T1000 (cell line): Measurements from ENCODE around the gene FMNL2.

Source experiments
- DNase-seq: peaks from one replicate; lab custom pipeline; 2025; ENCODE audit warnings: mixed read lengths; lab: John Stamatoyannopoulos, UW

FMNL2 gene

DNA sequence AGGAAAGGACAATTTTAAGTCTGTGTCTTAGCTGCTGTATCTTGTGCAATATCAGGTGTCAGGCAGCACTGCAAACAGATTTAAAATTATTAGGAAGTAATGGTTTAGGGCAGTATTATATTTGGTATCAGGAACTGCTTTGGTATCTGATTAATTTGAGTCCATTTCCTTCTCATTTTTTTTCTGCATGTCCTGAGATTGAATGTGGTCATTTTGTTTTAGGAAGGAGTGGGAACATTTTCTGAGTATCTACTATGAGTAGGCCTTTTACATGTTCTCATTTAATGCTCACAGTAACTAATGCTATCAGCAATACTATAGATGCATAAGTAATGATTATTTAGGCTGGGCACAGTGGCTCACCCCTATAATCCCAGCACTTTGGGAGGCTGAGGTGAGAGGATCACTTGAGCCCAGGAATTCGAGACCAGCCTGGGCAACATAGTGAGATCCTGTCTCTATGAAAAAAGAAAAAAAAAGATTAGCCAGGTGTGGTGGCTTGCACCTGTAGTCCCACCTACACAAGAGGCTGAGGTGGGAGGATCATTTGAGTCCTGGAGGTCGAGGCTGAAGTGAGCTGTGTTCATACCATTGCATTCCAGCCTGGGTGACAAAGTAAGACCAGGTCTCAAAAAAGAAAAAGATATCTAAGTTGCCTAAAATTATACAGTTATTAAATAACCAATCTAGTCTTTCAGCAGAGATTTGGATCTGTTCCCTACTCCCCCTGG is 4.7 kb downstream of the FMNL2 start:
- DNase-seq = no peak

- DNase-seq = no peak
These were observed 7.5 kb downstream of the FMNL2 start for GRCh38 chr2:152342259-152343046.

GRCh38 chr2:152343426-152343825 is 8.5 kb downstream of the FMNL2 start:
- DNase-seq = no peak

- no peak for DNase-seq
These were observed 9.7 kb downstream of the FMNL2 start for GRCh38 chr2:152344579-152345195.

DNA sequence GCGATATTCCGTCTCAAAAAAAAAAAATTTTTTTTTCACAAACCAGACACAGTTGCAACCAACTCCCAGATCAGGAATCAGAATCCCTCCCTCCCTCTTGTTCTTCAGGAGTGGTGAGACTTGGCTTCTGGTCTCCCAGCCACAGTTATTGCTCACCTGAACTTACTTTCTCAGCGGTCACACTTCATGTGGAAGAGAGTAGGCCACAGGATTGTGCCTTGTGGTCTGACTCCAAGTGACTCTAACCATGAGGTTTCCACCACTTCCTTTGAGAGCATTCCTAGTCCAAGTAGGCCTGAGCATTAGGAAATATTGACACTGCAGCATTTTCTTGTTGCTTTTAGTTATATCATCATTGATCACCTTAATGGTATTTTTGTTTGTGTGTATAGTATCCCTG is 12.1 kb downstream of the FMNL2 start:
- no peak for DNase-seq

- no peak for DNase-seq
These were observed 13.4 kb downstream of the FMNL2 start for GRCh38 chr2:152348388-152348787.

GRCh38 chr2:152349416-152349815 is 14.4 kb downstream of the FMNL2 start:
- DNase-seq = no peak

DNA sequence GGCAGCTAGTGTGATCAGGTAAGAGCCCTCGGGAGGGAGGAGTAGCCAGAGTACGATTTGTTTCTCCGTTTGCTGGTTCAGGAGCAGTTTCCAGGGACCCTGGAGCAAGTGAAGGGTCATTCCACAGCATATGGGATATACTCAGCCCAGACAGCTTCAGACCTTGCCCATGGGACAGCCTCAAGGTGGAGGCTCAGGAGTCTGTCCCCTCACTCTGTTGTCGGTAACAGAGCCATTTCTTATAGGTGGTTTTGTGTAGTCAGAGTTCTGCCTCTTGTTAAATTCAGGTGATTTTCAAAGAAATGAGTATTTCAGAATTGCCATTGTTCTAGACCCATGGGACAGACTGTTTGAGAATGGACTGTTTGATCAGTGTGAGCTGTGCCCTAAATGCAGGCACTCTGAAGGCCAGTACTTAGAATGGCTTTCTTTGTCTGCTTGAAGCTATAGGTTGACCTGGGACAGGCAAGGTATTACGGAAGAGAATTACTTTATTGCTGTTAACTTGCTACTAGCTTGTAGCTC is 15.2 kb downstream of the FMNL2 start:
- DNase-seq = no peak

DNA sequence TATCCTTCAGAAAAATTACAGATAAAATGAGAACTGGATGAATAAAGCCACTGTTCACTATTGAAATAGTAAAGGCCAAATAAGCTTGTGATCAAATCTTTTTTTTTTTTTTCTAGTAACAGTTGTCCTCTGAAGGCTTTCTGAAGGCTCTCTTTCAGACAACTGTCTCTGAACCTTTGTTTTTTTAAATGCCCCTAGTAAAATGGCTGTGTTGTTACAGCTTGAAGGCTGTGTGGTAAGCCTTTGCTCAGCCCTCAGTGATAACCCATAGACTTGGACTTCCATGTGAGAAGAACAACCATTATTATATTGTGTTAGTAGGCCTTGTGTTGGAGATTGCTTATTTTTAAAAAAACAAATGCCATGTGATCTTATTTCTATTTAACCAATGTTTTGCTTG is 17.6 kb downstream of the FMNL2 start:
- no peak for DNase-seq

DNA sequence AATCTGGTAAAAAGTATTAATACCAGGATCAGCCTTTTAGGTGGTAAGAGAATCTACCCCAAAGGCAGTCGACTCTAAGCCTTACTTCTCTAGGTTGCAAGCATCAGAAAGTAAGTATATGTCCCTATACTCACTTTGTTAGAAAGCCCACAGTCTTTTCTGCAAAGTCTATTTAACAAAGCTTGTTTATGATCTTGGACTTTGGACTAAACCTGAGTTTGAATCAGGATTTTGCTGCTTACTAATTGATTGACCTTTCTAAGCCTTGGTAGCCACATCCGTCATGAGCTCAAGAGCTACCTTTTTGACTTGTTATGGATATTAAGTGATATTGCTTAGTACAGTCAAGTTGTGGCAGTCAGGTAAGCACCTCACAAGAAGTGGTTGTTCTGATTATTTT is 18.4 kb downstream of the FMNL2 start:
- DNase-seq = no peak

DNA sequence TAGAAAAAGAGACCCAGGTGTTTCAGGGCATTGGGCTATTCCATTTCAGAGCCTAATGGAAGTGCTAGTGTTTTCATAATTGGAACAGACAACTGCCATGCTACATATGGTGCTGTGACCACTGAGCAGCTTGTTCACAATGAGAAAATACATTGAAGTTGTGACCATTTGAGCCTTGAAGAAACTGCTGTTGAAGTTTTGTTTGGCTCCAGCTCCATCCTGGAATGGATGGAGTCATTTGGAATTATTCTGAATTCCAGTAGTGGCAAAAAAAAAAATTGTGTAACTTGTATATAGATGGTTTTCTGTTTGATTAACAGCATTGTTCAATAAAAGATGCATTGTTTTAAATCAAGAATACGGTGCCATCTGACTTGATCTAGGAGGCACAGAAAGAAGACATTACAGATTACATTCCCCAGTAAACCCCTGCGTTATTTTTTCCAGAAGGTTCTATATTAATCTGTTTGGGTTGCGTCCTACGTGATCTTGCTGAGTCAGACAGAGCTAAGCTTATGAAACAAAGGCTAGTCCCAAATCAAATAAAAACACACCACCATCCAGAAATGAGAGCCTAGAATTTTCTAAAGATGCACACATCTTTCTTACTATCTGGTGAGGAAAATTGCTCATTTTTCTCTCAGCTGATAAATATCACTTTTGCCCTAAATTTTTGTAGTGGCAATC is 19.2 kb downstream of the FMNL2 start:
- DNase-seq = no peak

DNA sequence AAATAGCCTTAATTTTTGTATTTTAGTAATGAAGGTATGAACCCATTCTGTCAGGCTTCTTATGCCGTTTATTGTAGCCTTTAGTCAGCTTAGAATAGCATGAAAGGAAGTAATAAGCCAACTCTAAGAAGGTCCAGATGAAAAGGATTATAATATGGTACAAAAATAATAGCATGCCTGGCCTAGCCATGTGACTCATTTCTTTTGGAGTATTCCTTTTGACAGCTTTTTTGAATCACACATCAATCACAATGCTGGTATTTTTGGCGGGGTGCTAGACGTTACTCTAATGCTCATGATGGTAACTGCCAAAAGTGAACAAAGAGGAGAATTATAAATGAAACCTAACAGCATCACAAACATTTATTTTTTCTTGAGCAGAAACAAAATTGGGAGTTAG is 19.9 kb downstream of the FMNL2 start:
- DNase-seq = no peak

- DNase-seq = no peak
These were observed 20.4 kb downstream of the FMNL2 start for GRCh38 chr2:152355409-152355831.

DNA sequence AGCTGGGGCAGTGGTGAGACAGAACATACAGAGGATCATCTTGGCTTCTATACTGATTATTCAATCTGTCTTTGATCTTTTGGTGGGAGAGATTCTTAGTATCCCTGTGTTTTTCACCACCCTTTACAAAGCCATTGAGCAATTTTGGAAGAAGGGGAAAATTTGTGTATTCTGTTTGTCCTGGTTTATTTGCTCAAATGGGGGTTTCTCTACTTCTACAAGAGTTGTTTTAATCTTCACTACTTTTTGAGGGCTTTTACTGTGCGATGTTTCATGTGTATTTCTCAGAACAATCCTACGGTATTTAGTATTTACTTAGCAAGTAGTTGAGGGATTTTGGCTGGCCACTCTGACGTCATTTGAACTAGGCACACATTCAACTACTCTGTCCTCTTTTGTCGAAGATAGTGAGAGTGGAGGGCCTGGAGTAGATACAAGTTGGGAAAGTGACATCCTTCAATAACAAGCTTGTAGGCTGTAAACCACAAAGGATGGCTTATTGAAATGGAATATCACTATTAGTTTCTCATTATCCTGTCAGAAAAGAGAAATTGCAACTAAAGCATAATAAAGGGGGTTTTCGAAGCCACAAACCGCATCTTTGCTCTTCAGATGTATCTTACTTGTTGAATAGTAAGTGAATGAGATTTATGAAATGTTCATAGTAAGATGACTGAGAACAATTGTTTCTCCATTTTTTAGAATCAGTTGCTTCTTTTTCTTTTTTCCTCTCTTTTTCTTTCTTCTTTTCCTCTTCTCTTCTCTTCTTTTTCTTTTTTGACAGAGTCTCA is 24.8 kb downstream of the FMNL2 start:
- DNase-seq = no peak

- no peak for DNase-seq
These were observed 29.0 kb downstream of the FMNL2 start for GRCh38 chr2:152363936-152364335.

GRCh38 chr2:152367547-152368390 is 32.8 kb downstream of the FMNL2 start:
- no peak for DNase-seq

GRCh38 chr2:152369176-152369860 is 34.3 kb downstream of the FMNL2 start:
- peak; percentile 28 for DNase-seq

- DNase-seq = no peak
These were observed 35.8 kb downstream of the FMNL2 start for GRCh38 chr2:152370783-152371182.

DNA sequence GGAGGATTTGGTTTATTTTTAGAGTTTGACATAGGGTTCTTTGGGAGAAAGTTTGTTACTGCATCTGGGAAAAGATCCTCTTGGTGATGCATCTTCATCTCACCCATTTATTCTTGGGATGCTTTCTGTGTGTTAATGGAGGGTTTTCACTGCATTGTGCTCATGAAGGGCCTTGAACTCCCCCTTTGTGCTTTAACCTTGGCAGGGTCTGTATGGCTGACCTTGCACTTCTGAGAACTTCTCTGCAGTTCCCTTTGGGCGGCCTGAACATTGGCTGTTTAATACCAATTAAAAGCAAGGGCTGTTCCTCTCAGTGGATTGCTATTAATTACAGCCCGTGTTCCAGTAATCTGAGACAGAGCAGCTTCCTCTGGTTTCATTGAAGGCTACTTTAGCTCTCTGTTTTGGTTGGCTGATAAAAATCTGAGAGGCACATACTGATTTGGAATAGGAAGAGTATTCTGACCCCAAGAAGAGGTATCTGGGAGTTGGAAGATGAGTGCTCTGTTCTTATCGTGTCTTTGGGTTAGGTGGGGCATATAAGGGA is 37.5 kb downstream of the FMNL2 start:
- DNase-seq = no peak

DNA sequence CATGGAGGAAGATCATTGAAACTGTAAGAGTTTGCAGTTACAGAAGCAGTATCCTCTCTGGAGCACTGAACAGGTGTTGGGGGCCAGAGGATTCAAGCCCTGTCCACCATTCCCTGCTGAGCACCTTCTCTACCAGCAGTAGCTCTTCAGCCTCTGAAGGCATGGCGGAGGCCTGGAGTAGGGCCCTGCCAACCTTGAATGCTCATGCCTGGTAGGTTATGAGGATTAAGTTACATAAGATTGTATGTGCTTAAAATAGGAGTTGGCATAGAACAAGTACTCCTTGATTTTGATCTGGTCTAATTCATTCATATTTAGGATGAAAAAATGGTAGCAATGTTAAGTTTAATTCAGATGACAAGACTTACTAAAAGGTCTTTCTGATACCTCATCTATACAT is 40.2 kb downstream of the FMNL2 start:
- DNase-seq = no peak
